SKM-1 treated with dmso at 0.1 percent for 144 hours (cell line): Measurements from ENCODE around the gene MEGF11.
"Not testable (repeated sequence)": the region's sequence is repeated elsewhere in the genome, so short reads cannot be mapped to it uniquely, and the experiment has no call there.

Source experiments
- DNase-seq: peaks from one replicate; lab custom pipeline; 2025; ENCODE audit not compliant: unreplicated experiment; lab: John Stamatoyannopoulos, UW

Gene MEGF11

GRCh38 chr15:66276546-66276945 lies 23.0 kb upstream of the MEGF11 start:
- DNase-seq, result no peak

GRCh38 chr15:66275352-66275751 lies 21.8 kb upstream of the MEGF11 start:
- DNase-seq, result no peak

GRCh38 chr15:66270932-66271331 lies 17.4 kb upstream of the MEGF11 start:
- DNase-seq, result peak; percentile 17

GRCh38 chr15:66269326-66270090 lies 16.0 kb upstream of the MEGF11 start:
- DNase-seq, result no peak

- DNase-seq, result no peak
Observed at GRCh38 chr15:66264859-66265513, 11.4 kb upstream of the MEGF11 start.

- DNase-seq, result not testable (repeated sequence)
Observed at GRCh38 chr15:66262837-66263236, 9.3 kb upstream of the MEGF11 start.

GRCh38 chr15:66261056-66261455 lies 7.5 kb upstream of the MEGF11 start:
- no peak for DNase-seq

GRCh38 chr15:66256692-66257091 lies 3.1 kb upstream of the MEGF11 start:
- DNase-seq, result no peak

- no peak for DNase-seq
Observed at GRCh38 chr15:66254951-66255676, 1.6 kb upstream of the MEGF11 start.

GRCh38 chr15:66254089-66254950 lies 770 bp upstream of the MEGF11 start:
- DNase-seq, result no peak

- no peak for DNase-seq
Observed at GRCh38 chr15:66252685-66253417, 699 bp downstream of the MEGF11 start.

- peak; percentile 19 for DNase-seq
Observed at GRCh38 chr15:66251790-66252684, 1.5 kb downstream of the MEGF11 start.

GRCh38 chr15:66251065-66251789 lies 2.3 kb downstream of the MEGF11 start:
- DNase-seq, result no peak

GRCh38 chr15:66249605-66250174 lies 3.9 kb downstream of the MEGF11 start:
- no peak for DNase-seq

- no peak for DNase-seq
Observed at GRCh38 chr15:66246937-66247336, 6.6 kb downstream of the MEGF11 start.

- not testable (repeated sequence) for DNase-seq
Observed at GRCh38 chr15:66245832-66246231, 7.7 kb downstream of the MEGF11 start.

GRCh38 chr15:66241908-66242285 lies 11.7 kb downstream of the MEGF11 start:
- DNase-seq, result no peak
